GM19452 (cell line): ENCODE results near the gene ORC1.

ENCODE experiments used
- ATAC-seq: cut with Tn5 transposase; IDR thresholded peaks from one replicate; pipeline ENCODE4 v1.9.1; 2021; ENCODE audit not compliant: unreplicated experiment

Gene ORC1

GRCh38 chr1:52346653-52347052, 57.6 kb downstream of the ORC1 start:
- no peak for ATAC-seq

- ATAC-seq = no peak
These were observed 59.0 kb downstream of the ORC1 start for GRCh38 chr1:52345252-52345651.

- no peak for ATAC-seq
These were observed 60.2 kb downstream of the ORC1 start for GRCh38 chr1:52343979-52344378.

- no peak for ATAC-seq
These were observed 62.5 kb downstream of the ORC1 start for GRCh38 chr1:52341655-52342260.

GRCh38 chr1:52337439-52337838, 66.8 kb downstream of the ORC1 start:
- ATAC-seq = no peak

- no peak for ATAC-seq
These were observed 69.2 kb downstream of the ORC1 start for GRCh38 chr1:52334906-52335528.

- no peak for ATAC-seq
These were observed 71.8 kb downstream of the ORC1 start for GRCh38 chr1:52332411-52332810.

GRCh38 chr1:52328615-52329014, 75.6 kb downstream of the ORC1 start:
- ATAC-seq = no peak

GRCh38 chr1:52325786-52326185, 78.4 kb downstream of the ORC1 start:
- no peak for ATAC-seq

- no peak for ATAC-seq
These were observed 80.5 kb downstream of the ORC1 start for GRCh38 chr1:52323731-52324130.
